Measurements from ENCODE around the gene HTR3E. TPM values are rescaled to one million over a fixed set of nuclear protein-coding genes. Genes with fewer than 3 reads are reported as not detected.
"Not testable (repeated sequence)": the region's sequence is repeated elsewhere in the genome, so short reads cannot be mapped to it uniquely, and the experiment has no call there.

The HTR3E gene
- total and polyA plus RNA-seq, 7 donors = 0.54 to 1.2 TPM; not detected in 5

- Histone ChIP-seq H3K9me3 (no peaks in the 10 kb centered on the region), H3K27me3 (no peaks in the 10 kb centered on the region), H3K36me3 (no peaks in the 10 kb centered on the region), H3K4me3 (no peak overlapping the region), H3K4me1 (no peaks in the 10 kb centered on the region), H3K27ac (no peak overlapping the region)
- no peak for DNase-seq
- WGBS, 2 donors = 58 to 65% methylated on average over 7 of the region's 7 CpGs
- TF ChIP-seq POLR2AphosphoS5 (IDR thresholded peaks at IDR 0.05) (no peak), EP300 (IDR thresholded peaks at IDR 0.05) (no peak), POLR2A (IDR thresholded peaks at IDR 0.05) (no peak), CTCF (IDR thresholded peaks at IDR 0.05) (no peak)
- intact Hi-C loops (cut with DNase I) = no loop called here
Measured at GRCh38 chr3:184059424-184059823, 37.4 kb upstream of the HTR3E start.

- no peak for TF ChIP-seq POLR2AphosphoS5 (IDR thresholded peaks at IDR 0.05)
- Histone ChIP-seq H3K27ac (no peak overlapping the region), H3K9me3 (no peaks in the 10 kb centered on the region), H3K27me3 (no peaks in the 10 kb centered on the region), H3K4me3 (no peak overlapping the region), H3K4me1 (no peaks in the 10 kb centered on the region), H3K36me3 (no peaks in the 10 kb centered on the region)
- intact Hi-C loops (cut with DNase I) = no loop called here
- DNase-seq = no peak
Measured at GRCh38 chr3:184062637-184063036, 34.2 kb upstream of the HTR3E start.

GRCh38 chr3:184066211-184066610 is 30.7 kb upstream of the HTR3E start:
- intact Hi-C loops (cut with DNase I) = no loop called here
- 75 to 78% methylated on average over 2 of the region's 2 CpGs for WGBS, 2 donors

GRCh38 chr3:184067573-184068055 is 29.2 kb upstream of the HTR3E start:
- no peak for TF ChIP-seq POLR2AphosphoS5 (IDR thresholded peaks at IDR 0.05)
- TF ChIP-seq POLR2A (IDR thresholded peaks at IDR 0.05) = no peak
- no peak for TF ChIP-seq EP300 (IDR thresholded peaks at IDR 0.05)
- TF ChIP-seq CTCF (IDR thresholded peaks at IDR 0.05) = no peak
- H3K4me3 ChIP-seq = no peak overlapping the region
- H3K27ac ChIP-seq = no peak overlapping the region
- no peaks in the 10 kb centered on the region for H3K9me3 ChIP-seq
- no peaks in the 10 kb centered on the region for H3K36me3 ChIP-seq
- DNase-seq = no peak
- no peaks in the 10 kb centered on the region for H3K27me3 ChIP-seq
- WGBS, 2 donors = 76 to 77% methylated on average over 6 of the region's 6 CpGs
- no peaks in the 10 kb centered on the region for H3K4me1 ChIP-seq
- intact Hi-C loops (cut with DNase I) = no loop called here

More at GRCh38 chr3:184066211-184066610, 30.7 kb upstream of the HTR3E start:
- DNase-seq = no peak
- no peak overlapping the region for H3K4me3 ChIP-seq
- H3K27me3 ChIP-seq = no peaks in the 10 kb centered on the region
- no peaks in the 10 kb centered on the region for H3K4me1 ChIP-seq
- H3K27ac ChIP-seq = no peak overlapping the region
- no peak for TF ChIP-seq POLR2A (IDR thresholded peaks at IDR 0.05)
- TF ChIP-seq EP300 (IDR thresholded peaks at IDR 0.05) = no peak
- TF ChIP-seq POLR2AphosphoS5 (IDR thresholded peaks at IDR 0.05) = no peak
- TF ChIP-seq CTCF (IDR thresholded peaks at IDR 0.05) = no peak
- no peaks in the 10 kb centered on the region for H3K9me3 ChIP-seq
- H3K36me3 ChIP-seq = no peaks in the 10 kb centered on the region

- Histone ChIP-seq H3K27me3 (no peaks in the 10 kb centered on the region), H3K4me3 (no peak overlapping the region), H3K4me1 (no peaks in the 10 kb centered on the region), H3K9me3 (no peaks in the 10 kb centered on the region), H3K27ac (no peak overlapping the region), H3K36me3 (no peaks in the 10 kb centered on the region)
- no peak for DNase-seq
- WGBS, 2 donors = 93% methylated on average over 5 of the region's 5 CpGs
- TF ChIP-seq EP300 (IDR thresholded peaks at IDR 0.05) = no peak
- no peak for TF ChIP-seq POLR2AphosphoS5 (IDR thresholded peaks at IDR 0.05)
- no peak for TF ChIP-seq POLR2A (IDR thresholded peaks at IDR 0.05)
- no peak for TF ChIP-seq CTCF (IDR thresholded peaks at IDR 0.05)
- intact Hi-C loops (cut with DNase I) = no loop called here
Measured at GRCh38 chr3:184068344-184068743, 28.5 kb upstream of the HTR3E start.

GRCh38 chr3:184071142-184071541 is 25.7 kb upstream of the HTR3E start:
- H3K27ac ChIP-seq; H3K27me3 ChIP-seq; H3K9me3 ChIP-seq; H3K4me1 ChIP-seq; H3K36me3 ChIP-seq; DNase-seq; intact Hi-C loops (cut with DNase I); H3K4me3 ChIP-seq: not testable (repeated sequence)
- 92 to 96% methylated on average over 7 of the region's 7 CpGs for WGBS, 2 donors
